Nephron progenitor cell (in vitro differentiated cells): Measurements from ENCODE around the gene EDN1.

ENCODE experiments used
- DNase-seq: peaks from one replicate; pipeline ENCODE4 v3.0.0; 2021
- H3K27ac Mint-ChIP-seq: 2 replicates; pipeline ENCODE4 v1.8.0; 2021; ENCODE audit warnings: mild to moderate bottlenecking, moderate library complexity, mixed read lengths
- H3K27me3 Mint-ChIP-seq: 2 replicates; pipeline ENCODE4 v1.8.0; 2021; ENCODE audit warnings: mild to moderate bottlenecking, low read depth, mixed read lengths; ENCODE audit not compliant: poor library complexity
- H3K36me3 Mint-ChIP-seq: 2 replicates; pipeline ENCODE4 v1.8.0; 2021; ENCODE audit warnings: low read depth, mixed read lengths
- H3K4me1 Mint-ChIP-seq: 2 replicates; pipeline ENCODE4 v1.8.0; 2021; ENCODE audit warnings: mixed read lengths
- H3K4me3 Mint-ChIP-seq: 2 replicates; pipeline ENCODE4 v1.8.0; 2021; ENCODE audit warnings: mild to moderate bottlenecking, moderate library complexity, mixed read lengths
- H3K9me3 Mint-ChIP-seq: 2 replicates; pipeline ENCODE4 v1.8.0; 2021; ENCODE audit warnings: mild to moderate bottlenecking, moderate library complexity, mixed read lengths
- TF ChIP-seq, protein P1 (sequence below): fragments of 200-600 bp; sonication (generic); IDR thresholded peaks from 2 replicates; pipeline ENCODE4 v1.5.0; 2021; ENCODE audit warnings: antibody characterized with exemption

The EDN1 gene

GRCh38 chr6:12344296-12344695 is 54.1 kb downstream of the EDN1 start:
- peaks cover 11% of the 10 kb centered on the region for H3K27me3 Mint-ChIP-seq
- H3K36me3 Mint-ChIP-seq, result no peaks in the 10 kb centered on the region
- H3K4me3 Mint-ChIP-seq, result no peak overlapping the region

GRCh38 chr6:12344961-12345693 is 55.0 kb downstream of the EDN1 start:
- H3K4me3 Mint-ChIP-seq, result no peak overlapping the region
- peaks cover 11% of the 10 kb centered on the region for H3K27me3 Mint-ChIP-seq
- TF ChIP-seq, protein P1, sequence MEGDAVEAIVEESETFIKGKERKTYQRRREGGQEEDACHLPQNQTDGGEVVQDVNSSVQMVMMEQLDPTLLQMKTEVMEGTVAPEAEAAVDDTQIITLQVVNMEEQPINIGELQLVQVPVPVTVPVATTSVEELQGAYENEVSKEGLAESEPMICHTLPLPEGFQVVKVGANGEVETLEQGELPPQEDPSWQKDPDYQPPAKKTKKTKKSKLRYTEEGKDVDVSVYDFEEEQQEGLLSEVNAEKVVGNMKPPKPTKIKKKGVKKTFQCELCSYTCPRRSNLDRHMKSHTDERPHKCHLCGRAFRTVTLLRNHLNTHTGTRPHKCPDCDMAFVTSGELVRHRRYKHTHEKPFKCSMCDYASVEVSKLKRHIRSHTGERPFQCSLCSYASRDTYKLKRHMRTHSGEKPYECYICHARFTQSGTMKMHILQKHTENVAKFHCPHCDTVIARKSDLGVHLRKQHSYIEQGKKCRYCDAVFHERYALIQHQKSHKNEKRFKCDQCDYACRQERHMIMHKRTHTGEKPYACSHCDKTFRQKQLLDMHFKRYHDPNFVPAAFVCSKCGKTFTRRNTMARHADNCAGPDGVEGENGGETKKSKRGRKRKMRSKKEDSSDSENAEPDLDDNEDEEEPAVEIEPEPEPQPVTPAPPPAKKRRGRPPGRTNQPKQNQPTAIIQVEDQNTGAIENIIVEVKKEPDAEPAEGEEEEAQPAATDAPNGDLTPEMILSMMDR, result no peak
- H3K27ac Mint-ChIP-seq, result no peak overlapping the region
- no peak for DNase-seq
- H3K36me3 Mint-ChIP-seq, result no peaks in the 10 kb centered on the region
- peaks cover 46% of the 10 kb centered on the region for H3K4me1 Mint-ChIP-seq
- peaks cover 4% of the 10 kb centered on the region for H3K9me3 Mint-ChIP-seq

More at GRCh38 chr6:12344296-12344695, 54.1 kb downstream of the EDN1 start:
- Mint-ChIP-seq H3K27ac (no peak overlapping the region), H3K4me1 (peaks cover 49% of the 10 kb centered on the region), H3K9me3 (no peaks in the 10 kb centered on the region)
- DNase-seq, result no peak
- TF ChIP-seq, protein P1, result no peak

DNA sequence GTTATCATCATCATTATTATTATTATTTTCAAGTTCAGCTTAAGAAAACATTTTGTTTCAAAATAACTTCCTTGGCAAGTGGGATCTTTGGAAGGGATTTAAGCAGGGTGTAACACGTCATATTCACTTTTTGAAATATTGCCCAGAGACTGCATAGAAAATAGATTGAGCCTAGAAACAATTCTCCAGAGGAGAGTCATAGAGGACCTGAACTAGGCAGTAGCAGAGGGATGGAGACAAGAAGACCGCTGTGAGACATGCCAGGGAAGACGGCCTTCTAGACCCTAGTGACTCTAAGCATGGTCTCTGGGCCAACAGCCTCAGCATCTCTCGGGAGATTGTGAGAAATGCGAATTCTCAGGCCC is 55.5 kb downstream of the EDN1 start:
- H3K27me3 Mint-ChIP-seq, result peaks cover 11% of the 10 kb centered on the region
- peaks cover 8% of the 10 kb centered on the region for H3K9me3 Mint-ChIP-seq
- DNase-seq, result no peak
- H3K27ac Mint-ChIP-seq, result no peak overlapping the region
- H3K4me1 Mint-ChIP-seq, result peaks cover 41% of the 10 kb centered on the region
- H3K4me3 Mint-ChIP-seq, result no peak overlapping the region
- TF ChIP-seq, protein P1, result no peak
- H3K36me3 Mint-ChIP-seq, result no peaks in the 10 kb centered on the region
